ENCODE measurements around the gene PTPRT.

Gene PTPRT

DNA sequence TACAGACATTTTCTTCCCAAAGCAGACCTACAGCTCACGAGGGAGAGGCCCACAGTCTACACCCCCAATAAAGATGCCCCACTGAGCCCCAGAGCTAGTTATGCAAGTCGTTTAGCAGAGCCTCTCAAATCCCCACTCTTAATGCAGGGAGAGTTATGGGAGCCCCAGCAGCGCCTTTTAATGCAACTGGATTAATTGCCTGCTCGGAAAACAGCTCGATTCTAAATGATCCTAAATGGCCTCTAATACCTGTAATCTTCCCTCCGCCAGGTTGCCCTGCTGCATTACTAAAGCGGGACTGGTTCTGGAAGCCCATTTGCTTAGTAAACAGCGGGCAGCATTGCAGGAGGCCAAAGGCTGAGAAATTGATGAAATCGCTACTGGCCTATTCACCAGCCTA is 656.9 kb downstream of the PTPRT start:
- no peak overlapping the region for H3K9ac ChIP-seq (ENCODE audit: low read depth in 1 of 2, low read length in 2 of 2)
- no peak overlapping the region for H3K27ac ChIP-seq (ENCODE audit: low read depth, low read length)
- no peaks in the 10 kb centered on the region for H3K9me3 ChIP-seq (ENCODE audit: control insufficient read depth in 1 of 2, low read length in 2 of 2)
- H3K4me1 ChIP-seq (ENCODE audit: control insufficient read depth in 1 of 2, insufficient read depth in 2 of 2, low read length in 2 of 2), result no peaks in the 10 kb centered on the region
- peaks cover 3% of the 10 kb centered on the region in 2 donors for H3K27me3 ChIP-seq (ENCODE audit: control insufficient read depth in 1 of 2, insufficient read depth in 2 of 2, low read length in 2 of 2)
- H3K36me3 ChIP-seq (ENCODE audit: control insufficient read depth in 1 of 2, insufficient read depth in 2 of 2, low read length in 2 of 2), result no peaks in the 10 kb centered on the region
- H3K4me3 ChIP-seq (ENCODE audit: low read depth in 1 of 2, low read length in 2 of 2), result no peak overlapping the region

DNA sequence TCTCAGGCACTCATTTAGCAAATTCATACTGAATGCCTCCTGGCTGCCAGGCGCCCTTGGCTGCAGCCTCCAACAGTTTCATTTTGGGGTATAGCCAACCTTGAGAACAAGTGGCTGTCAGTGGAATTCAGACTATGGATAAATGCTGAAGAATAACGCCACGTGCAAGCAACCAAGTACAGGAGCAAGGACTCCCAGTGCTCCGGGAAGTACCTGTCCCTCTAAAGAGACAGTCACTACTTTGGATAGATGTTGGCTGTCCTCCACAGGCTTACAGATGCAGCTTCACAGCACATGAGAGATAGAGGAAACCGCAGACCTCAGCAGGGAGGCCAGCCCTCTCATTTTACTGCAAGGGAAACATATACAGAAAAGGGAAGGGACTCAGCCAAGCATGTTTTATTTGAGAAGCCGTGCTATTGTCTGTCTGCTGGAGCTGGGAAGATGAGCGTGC is 658.2 kb downstream of the PTPRT start:
- H3K36me3 ChIP-seq (ENCODE audit: control insufficient read depth in 1 of 2, insufficient read depth in 2 of 2, low read length in 2 of 2), result no peaks in the 10 kb centered on the region
- no peak overlapping the region for H3K9ac ChIP-seq (ENCODE audit: low read depth in 1 of 2, low read length in 2 of 2)
- peaks cover 0 to 5% of the 10 kb centered on the region in 2 donors for H3K4me1 ChIP-seq (ENCODE audit: control insufficient read depth in 1 of 2, insufficient read depth in 2 of 2, low read length in 2 of 2)
- H3K27ac ChIP-seq (ENCODE audit: low read depth, low read length), result no peak overlapping the region
- H3K4me3 ChIP-seq (ENCODE audit: low read depth in 1 of 2, low read length in 2 of 2), result no peak overlapping the region
- no peaks in the 10 kb centered on the region for H3K9me3 ChIP-seq (ENCODE audit: control insufficient read depth in 1 of 2, low read length in 2 of 2)
- H3K27me3 ChIP-seq (ENCODE audit: control insufficient read depth in 1 of 2, insufficient read depth in 2 of 2, low read length in 2 of 2), result peaks cover 3% of the 10 kb centered on the region in 2 donors

GRCh38 chr20:42530855-42531448 is 658.8 kb downstream of the PTPRT start:
- Histone ChIP-seq H3K4me3 (ENCODE audit: low read depth in 1 of 2, low read length in 2 of 2) (no peak overlapping the region), H3K9me3 (ENCODE audit: control insufficient read depth in 1 of 2, low read length in 2 of 2) (no peaks in the 10 kb centered on the region), H3K27me3 (ENCODE audit: control insufficient read depth in 1 of 2, insufficient read depth in 2 of 2, low read length in 2 of 2) (peaks cover 3% of the 10 kb centered on the region in 2 donors), H3K27ac (ENCODE audit: low read depth, low read length) (no peak overlapping the region), H3K36me3 (ENCODE audit: control insufficient read depth in 1 of 2, insufficient read depth in 2 of 2, low read length in 2 of 2) (no peaks in the 10 kb centered on the region), H3K9ac (ENCODE audit: low read depth in 1 of 2, low read length in 2 of 2) (no peak overlapping the region), H3K4me1 (ENCODE audit: control insufficient read depth in 1 of 2, insufficient read depth in 2 of 2, low read length in 2 of 2) (peaks cover 0 to 5% of the 10 kb centered on the region in 2 donors)

DNA sequence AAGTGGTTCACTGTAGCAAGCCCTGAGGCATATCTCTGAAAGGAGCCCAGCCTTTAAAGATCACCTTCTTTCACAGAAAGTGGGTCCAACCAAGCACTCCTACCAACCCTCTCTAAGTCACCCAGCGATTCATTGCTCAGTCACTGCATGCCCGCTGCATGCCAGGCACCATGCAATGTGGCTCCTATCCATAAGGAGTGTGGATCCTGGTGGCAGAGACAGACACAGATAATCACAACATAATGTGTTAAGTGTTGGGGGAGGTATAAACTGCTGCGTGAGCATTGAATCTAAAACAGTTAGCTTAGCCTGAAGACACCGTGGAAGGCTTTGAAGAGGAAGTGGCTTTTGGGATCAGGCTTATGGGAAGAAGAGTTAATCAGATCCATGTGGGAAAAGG is 659.5 kb downstream of the PTPRT start:
- Histone ChIP-seq H3K4me3 (ENCODE audit: low read depth in 1 of 2, low read length in 2 of 2) (no peak overlapping the region), H3K27me3 (ENCODE audit: control insufficient read depth in 1 of 2, insufficient read depth in 2 of 2, low read length in 2 of 2) (peaks cover 3% of the 10 kb centered on the region in 2 donors), H3K9me3 (ENCODE audit: control insufficient read depth in 1 of 2, low read length in 2 of 2) (no peaks in the 10 kb centered on the region), H3K27ac (ENCODE audit: low read depth, low read length) (no peak overlapping the region), H3K9ac (ENCODE audit: low read depth in 1 of 2, low read length in 2 of 2) (no peak overlapping the region), H3K36me3 (ENCODE audit: control insufficient read depth in 1 of 2, insufficient read depth in 2 of 2, low read length in 2 of 2) (no peaks in the 10 kb centered on the region), H3K4me1 (ENCODE audit: control insufficient read depth in 1 of 2, insufficient read depth in 2 of 2, low read length in 2 of 2) (peaks cover 0 to 5% of the 10 kb centered on the region in 2 donors)

- Histone ChIP-seq H3K4me1 (ENCODE audit: control insufficient read depth in 1 of 2, insufficient read depth in 2 of 2, low read length in 2 of 2) (peaks cover 0 to 5% of the 10 kb centered on the region in 2 donors), H3K27me3 (ENCODE audit: control insufficient read depth in 1 of 2, insufficient read depth in 2 of 2, low read length in 2 of 2) (no peaks in the 10 kb centered on the region), H3K27ac (ENCODE audit: low read depth, low read length) (no peak overlapping the region), H3K9ac (ENCODE audit: low read depth in 1 of 2, low read length in 2 of 2) (no peak overlapping the region), H3K4me3 (ENCODE audit: low read depth in 1 of 2, low read length in 2 of 2) (no peak overlapping the region), H3K9me3 (ENCODE audit: control insufficient read depth in 1 of 2, low read length in 2 of 2) (no peaks in the 10 kb centered on the region), H3K36me3 (ENCODE audit: control insufficient read depth in 1 of 2, insufficient read depth in 2 of 2, low read length in 2 of 2) (no peaks in the 10 kb centered on the region)
Measured at GRCh38 chr20:42524058-42524457, 665.6 kb downstream of the PTPRT start.

DNA sequence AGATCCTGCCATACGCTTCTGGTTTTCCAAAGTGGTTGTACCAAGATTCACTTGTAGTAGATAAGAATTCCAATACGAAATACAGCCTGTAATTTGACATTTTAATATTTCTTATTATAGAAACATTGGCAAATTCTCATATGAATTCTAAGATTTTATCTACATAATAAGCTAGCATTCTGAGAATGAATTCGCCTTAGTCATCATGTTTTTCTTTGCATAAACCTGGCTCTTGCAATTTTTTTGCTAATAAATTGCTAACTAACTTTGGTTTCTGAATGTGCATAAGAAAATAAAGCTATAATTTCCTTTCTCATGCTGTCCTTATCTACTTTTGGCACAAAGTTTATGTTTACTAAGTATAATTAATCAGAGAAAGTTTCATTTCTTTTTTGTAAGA is 673.0 kb downstream of the PTPRT start:
- H3K9ac ChIP-seq (ENCODE audit: low read depth in 1 of 2, low read length in 2 of 2), result no peak overlapping the region
- no peaks in the 10 kb centered on the region for H3K9me3 ChIP-seq (ENCODE audit: control insufficient read depth in 1 of 2, low read length in 2 of 2)

GRCh38 chr20:42510686-42511085 is 679.0 kb downstream of the PTPRT start:
- no peaks in the 10 kb centered on the region for H3K4me1 ChIP-seq (ENCODE audit: control insufficient read depth in 1 of 2, insufficient read depth in 2 of 2, low read length in 2 of 2)
- no peak overlapping the region for H3K27ac ChIP-seq (ENCODE audit: low read depth, low read length)
- H3K9me3 ChIP-seq (ENCODE audit: control insufficient read depth in 1 of 2, low read length in 2 of 2), result no peaks in the 10 kb centered on the region
- no peak overlapping the region for H3K4me3 ChIP-seq (ENCODE audit: low read depth in 1 of 2, low read length in 2 of 2)
- H3K9ac ChIP-seq (ENCODE audit: low read depth in 1 of 2, low read length in 2 of 2), result no peak overlapping the region
- no peaks in the 10 kb centered on the region for H3K36me3 ChIP-seq (ENCODE audit: control insufficient read depth in 1 of 2, insufficient read depth in 2 of 2, low read length in 2 of 2)
- no peaks in the 10 kb centered on the region for H3K27me3 ChIP-seq (ENCODE audit: control insufficient read depth in 1 of 2, insufficient read depth in 2 of 2, low read length in 2 of 2)

More for the DNA sequence above, 673.0 kb downstream of the PTPRT start:
- H3K36me3 ChIP-seq (ENCODE audit: control insufficient read depth in 1 of 2, insufficient read depth in 2 of 2, low read length in 2 of 2), result no peaks in the 10 kb centered on the region
- H3K27me3 ChIP-seq (ENCODE audit: control insufficient read depth in 1 of 2, insufficient read depth in 2 of 2, low read length in 2 of 2), result no peaks in the 10 kb centered on the region
- H3K4me3 ChIP-seq (ENCODE audit: low read depth in 1 of 2, low read length in 2 of 2), result no peak overlapping the region
- no peaks in the 10 kb centered on the region for H3K4me1 ChIP-seq (ENCODE audit: control insufficient read depth in 1 of 2, insufficient read depth in 2 of 2, low read length in 2 of 2)
- no peak overlapping the region for H3K27ac ChIP-seq (ENCODE audit: low read depth, low read length)

GRCh38 chr20:42507874-42508273 is 681.8 kb downstream of the PTPRT start:
- H3K36me3 ChIP-seq (ENCODE audit: control insufficient read depth in 1 of 2, insufficient read depth in 2 of 2, low read length in 2 of 2), result no peaks in the 10 kb centered on the region
- no peak overlapping the region for H3K4me3 ChIP-seq (ENCODE audit: low read depth in 1 of 2, low read length in 2 of 2)
- no peaks in the 10 kb centered on the region for H3K4me1 ChIP-seq (ENCODE audit: control insufficient read depth in 1 of 2, insufficient read depth in 2 of 2, low read length in 2 of 2)
- H3K27me3 ChIP-seq (ENCODE audit: control insufficient read depth in 1 of 2, insufficient read depth in 2 of 2, low read length in 2 of 2), result no peaks in the 10 kb centered on the region
- peaks cover 0 to 3% of the 10 kb centered on the region in 2 donors for H3K9me3 ChIP-seq (ENCODE audit: control insufficient read depth in 1 of 2, low read length in 2 of 2)
- no peak overlapping the region for H3K9ac ChIP-seq (ENCODE audit: low read depth in 1 of 2, low read length in 2 of 2)
- H3K27ac ChIP-seq (ENCODE audit: low read depth, low read length), result no peak overlapping the region

- Histone ChIP-seq H3K36me3 (ENCODE audit: control insufficient read depth in 1 of 2, insufficient read depth in 2 of 2, low read length in 2 of 2) (no peaks in the 10 kb centered on the region), H3K4me3 (ENCODE audit: low read depth in 1 of 2, low read length in 2 of 2) (no peak overlapping the region), H3K9ac (ENCODE audit: low read depth in 1 of 2, low read length in 2 of 2) (no peak overlapping the region), H3K4me1 (ENCODE audit: control insufficient read depth in 1 of 2, insufficient read depth in 2 of 2, low read length in 2 of 2) (no peaks in the 10 kb centered on the region), H3K27ac (ENCODE audit: low read depth, low read length) (no peak overlapping the region), H3K9me3 (ENCODE audit: control insufficient read depth in 1 of 2, low read length in 2 of 2) (peaks cover 0 to 3% of the 10 kb centered on the region in 2 donors), H3K27me3 (ENCODE audit: control insufficient read depth in 1 of 2, insufficient read depth in 2 of 2, low read length in 2 of 2) (no peaks in the 10 kb centered on the region)
Measured at GRCh38 chr20:42506397-42506796, 683.3 kb downstream of the PTPRT start.

- Histone ChIP-seq H3K27me3 (ENCODE audit: control insufficient read depth in 1 of 2, insufficient read depth in 2 of 2, low read length in 2 of 2) (no peaks in the 10 kb centered on the region), H3K4me3 (ENCODE audit: low read depth in 1 of 2, low read length in 2 of 2) (no peak overlapping the region), H3K9me3 (ENCODE audit: control insufficient read depth in 1 of 2, low read length in 2 of 2) (peaks cover 0 to 3% of the 10 kb centered on the region in 2 donors), H3K27ac (ENCODE audit: low read depth, low read length) (no peak overlapping the region), H3K9ac (ENCODE audit: low read depth in 1 of 2, low read length in 2 of 2) (no peak overlapping the region), H3K36me3 (ENCODE audit: control insufficient read depth in 1 of 2, insufficient read depth in 2 of 2, low read length in 2 of 2) (no peaks in the 10 kb centered on the region), H3K4me1 (ENCODE audit: control insufficient read depth in 1 of 2, insufficient read depth in 2 of 2, low read length in 2 of 2) (no peaks in the 10 kb centered on the region)
Measured at GRCh38 chr20:42502591-42502990, 687.1 kb downstream of the PTPRT start.

Data from duodenal mucosa (tissue), 2 donors.